IPS DF 6.9 (cell line): ENCODE measurements around the gene CST6.

ENCODE experiments used
- DNase-seq: peaks from one replicate; pipeline ENCODE4 v3.0.0-alpha.2; 2013; ENCODE audit warnings: low read depth, low spot score
- H3K27ac ChIP-seq: one replicate; pipeline ENCODE4 v1.5.1; 2013; ENCODE audit warnings: low read length, control low read depth
- H3K27me3 ChIP-seq: 2 replicates; pipeline ENCODE4 v1.6.1; 2013; ENCODE audit warnings: mild to moderate bottlenecking, low read length; ENCODE audit not compliant: control insufficient read depth, insufficient read depth
- H3K36me3 ChIP-seq: 2 replicates; pipeline ENCODE4 v1.6.1; 2013; ENCODE audit warnings: low read length; ENCODE audit not compliant: control insufficient read depth, insufficient read depth
- H3K4me1 ChIP-seq: 2 replicates; pipeline ENCODE4 v1.6.1; 2013; ENCODE audit warnings: low read length; ENCODE audit not compliant: control insufficient read depth, insufficient read depth
- H3K4me3 ChIP-seq: 2 replicates; pipeline ENCODE4 v1.5.1; 2013; ENCODE audit warnings: mild to moderate bottlenecking, low read length
- H3K9me3 ChIP-seq: 2 replicates; pipeline ENCODE4 v1.6.1; 2013; ENCODE audit warnings: low read length, inconsistent platforms; ENCODE audit not compliant: control insufficient read depth, insufficient read depth
- WGBS: extraction: QIAGEN DNeasy Blood & Tissue Kit; methylation state at CpG from one replicate; pipeline ENCODE4 v1.1.7; 2013; ENCODE audit warnings: mixed read lengths, missing lambda C conversion rate; ENCODE audit not compliant: insufficient read length, insufficient coverage; 5-methylcytosine and 5-hydroxymethylcytosine counted together

Gene CST6, protein sequence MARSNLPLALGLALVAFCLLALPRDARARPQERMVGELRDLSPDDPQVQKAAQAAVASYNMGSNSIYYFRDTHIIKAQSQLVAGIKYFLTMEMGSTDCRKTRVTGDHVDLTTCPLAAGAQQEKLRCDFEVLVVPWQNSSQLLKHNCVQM

DNA sequence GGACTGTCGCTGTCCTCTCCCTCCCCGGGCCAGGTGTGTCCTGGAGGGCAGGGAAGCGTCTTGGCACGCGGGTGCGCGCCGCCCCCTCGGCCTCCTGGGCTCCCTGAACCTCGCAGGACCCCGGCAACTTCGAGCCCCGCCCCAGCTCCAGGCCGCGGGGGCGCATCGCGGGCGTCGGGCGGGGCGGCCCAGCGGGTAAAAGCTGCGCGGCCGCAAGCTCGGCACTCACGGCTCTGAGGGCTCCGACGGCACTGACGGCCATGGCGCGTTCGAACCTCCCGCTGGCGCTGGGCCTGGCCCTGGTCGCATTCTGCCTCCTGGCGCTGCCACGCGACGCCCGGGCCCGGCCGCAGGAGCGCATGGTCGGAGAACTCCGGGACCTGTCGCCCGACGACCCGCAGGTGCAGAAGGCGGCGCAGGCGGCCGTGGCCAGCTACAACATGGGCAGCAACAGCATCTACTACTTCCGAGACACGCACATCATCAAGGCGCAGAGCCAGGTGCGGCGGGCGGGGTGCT, at the start of gene CST6:
CST6 (plus strand) TSS at position 224 of the 519 bp plus-strand sequence; CDS start at position 261, 37 bp downstream.
- WGBS: no CpG with 5 or more reads among the region's 61 CpGs
- no peaks in the 10 kb centered on the region for H3K9me3 ChIP-seq
- H3K27ac ChIP-seq: no peak within 1 kb of the TSS
- peaks cover 5% of the 10 kb centered on the region for H3K27me3 ChIP-seq
- H3K4me3 ChIP-seq: peak within 1 kb of the TSS; percentile 30; the same call in 1 of the 2 replicates
- no peaks in the 10 kb centered on the region for H3K36me3 ChIP-seq
- H3K4me1 ChIP-seq: no peaks in the 10 kb centered on the region; the same call in 1 of the 2 replicates
- no peak for DNase-seq

DNA sequence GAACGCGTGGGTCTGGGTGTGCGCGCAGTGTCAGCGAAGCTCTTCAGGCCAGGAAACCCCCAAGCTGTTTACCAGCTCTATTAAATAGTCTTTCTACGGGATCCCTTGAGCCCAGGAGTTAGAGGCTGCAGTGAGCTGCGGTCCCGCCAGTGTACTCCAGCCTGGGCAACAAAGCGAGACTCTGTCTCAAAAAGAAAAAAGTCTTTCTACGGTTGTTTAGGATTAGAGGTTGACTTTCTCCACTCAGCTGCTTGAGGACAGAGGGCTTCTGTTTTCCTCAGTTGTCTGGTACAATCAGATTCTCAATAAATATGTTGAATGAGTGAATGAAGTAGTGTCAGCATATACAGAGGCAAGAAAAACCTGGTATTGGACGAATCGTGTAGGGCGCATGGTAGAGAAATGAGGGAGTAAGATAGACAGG, 49.7 kb upstream of the CST6 start:
- Histone ChIP-seq H3K27ac (no peak overlapping the region), H3K27me3 (no peaks in the 10 kb centered on the region), H3K9me3 (no peaks in the 10 kb centered on the region), H3K4me1 (0 out of 2 replicates have a peak, but pooled peaks cover 2% of the 10 kb centered on the region), H3K4me3 (peak overlapping the region; percentile 99; the same call in 1 of the 2 replicates), H3K36me3 (peaks cover 29% of the 10 kb centered on the region)
- DNase-seq: no peak
- no CpG with 5 or more reads among the region's 13 CpGs for WGBS

GRCh38 chr11:65964906-65965305, 46.9 kb upstream of the CST6 start:
- H3K4me3 ChIP-seq: no peak overlapping the region
- no peaks in the 10 kb centered on the region for H3K27me3 ChIP-seq
- H3K9me3 ChIP-seq: no peaks in the 10 kb centered on the region
- DNase-seq: no peak
- H3K4me1 ChIP-seq: 0 out of 2 replicates have a peak, but pooled peaks cover 2% of the 10 kb centered on the region
- peaks cover 43% of the 10 kb centered on the region for H3K36me3 ChIP-seq
- H3K27ac ChIP-seq: no peak overlapping the region
- no CpG with 5 or more reads among the region's 10 CpGs for WGBS

GRCh38 chr11:65965986-65966762, 45.6 kb upstream of the CST6 start:
- H3K4me3 ChIP-seq: no peak overlapping the region
- WGBS: no CpG with 5 or more reads among the region's 36 CpGs
- no peak overlapping the region for H3K27ac ChIP-seq
- no peaks in the 10 kb centered on the region for H3K9me3 ChIP-seq
- H3K4me1 ChIP-seq: 0 out of 2 replicates have a peak, but pooled peaks cover 2% of the 10 kb centered on the region
- DNase-seq: no peak
- peaks cover 43% of the 10 kb centered on the region for H3K36me3 ChIP-seq
- H3K27me3 ChIP-seq: no peaks in the 10 kb centered on the region

DNA sequence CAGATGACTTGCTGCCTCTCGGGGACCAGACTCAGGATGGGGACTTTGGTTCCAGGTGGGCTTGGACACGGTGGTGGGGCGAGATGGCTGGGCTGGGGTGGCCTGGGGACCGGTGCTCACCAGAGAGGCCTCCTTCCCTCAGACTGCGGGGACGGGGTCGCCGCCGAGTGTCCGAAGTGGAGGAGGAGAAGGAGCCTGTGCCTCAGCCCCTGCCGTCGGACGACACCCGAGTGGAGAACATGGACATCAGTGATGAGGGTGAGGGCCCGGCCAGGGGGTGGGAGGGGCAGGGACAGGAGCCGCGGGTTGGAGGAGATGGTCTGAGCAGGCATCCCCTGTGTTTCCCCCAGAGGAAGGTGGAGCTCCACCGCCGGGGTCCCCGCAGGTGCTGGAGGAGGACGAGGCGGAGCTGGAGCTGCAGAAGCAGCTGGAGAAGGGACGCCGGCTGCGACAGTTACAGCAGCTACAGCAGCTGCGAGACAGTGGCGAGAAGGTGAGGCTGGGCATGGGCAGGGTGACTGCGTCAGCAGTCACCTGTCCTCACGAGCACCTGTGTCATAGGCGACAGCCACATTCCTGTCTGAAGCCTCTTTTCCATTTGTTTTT, 44.4 kb upstream of the CST6 start:
- 0 out of 2 replicates have a peak, but pooled peaks cover 2% of the 10 kb centered on the region for H3K4me1 ChIP-seq
- no peak overlapping the region for H3K27ac ChIP-seq
- peak overlapping the region; percentile 10; the same call in 1 of the 2 replicates for H3K4me3 ChIP-seq
- peaks cover 43% of the 10 kb centered on the region for H3K36me3 ChIP-seq
- no peak for DNase-seq
- no peaks in the 10 kb centered on the region for H3K9me3 ChIP-seq
- H3K27me3 ChIP-seq: no peaks in the 10 kb centered on the region
- no CpG with 5 or more reads among the region's 30 CpGs for WGBS

GRCh38 chr11:65968600-65969482, 43.0 kb upstream of the CST6 start:
- Histone ChIP-seq H3K4me1 (no peaks in the 10 kb centered on the region), H3K36me3 (peaks cover 43% of the 10 kb centered on the region), H3K27ac (no peak overlapping the region), H3K4me3 (no peak overlapping the region), H3K9me3 (no peaks in the 10 kb centered on the region), H3K27me3 (no peaks in the 10 kb centered on the region)
- no CpG with 5 or more reads among the region's 15 CpGs for WGBS
- no peak for DNase-seq

- H3K36me3 ChIP-seq: peaks cover 18% of the 10 kb centered on the region
- no peak for DNase-seq
- no peaks in the 10 kb centered on the region for H3K4me1 ChIP-seq
- H3K27ac ChIP-seq: no peak overlapping the region
- whole genome bisulfite sequencing: no CpG with 5 or more reads among the region's 8 CpGs
- no peaks in the 10 kb centered on the region for H3K9me3 ChIP-seq
- no peaks in the 10 kb centered on the region for H3K27me3 ChIP-seq
- H3K4me3 ChIP-seq: no peak overlapping the region
Measured at GRCh38 chr11:65972116-65972515, 39.7 kb upstream of the CST6 start.

- WGBS: no CpG with 5 or more reads among the region's 13 CpGs
- no peak overlapping the region for H3K4me3 ChIP-seq
- no peaks in the 10 kb centered on the region for H3K4me1 ChIP-seq
- H3K27me3 ChIP-seq: no peaks in the 10 kb centered on the region
- DNase-seq: no peak
- H3K36me3 ChIP-seq: peaks cover 19% of the 10 kb centered on the region
- no peak overlapping the region for H3K27ac ChIP-seq
- no peaks in the 10 kb centered on the region for H3K9me3 ChIP-seq
Measured at GRCh38 chr11:65973439-65974110, 38.2 kb upstream of the CST6 start.

- Histone ChIP-seq H3K4me3 (no peak overlapping the region), H3K4me1 (no peaks in the 10 kb centered on the region), H3K27ac (no peak overlapping the region), H3K9me3 (no peaks in the 10 kb centered on the region), H3K27me3 (no peaks in the 10 kb centered on the region), H3K36me3 (peaks cover 15% of the 10 kb centered on the region)
- no peak for DNase-seq
- no CpG with 5 or more reads among the region's 9 CpGs for WGBS
Measured at GRCh38 chr11:65975771-65976170, 36.0 kb upstream of the CST6 start.
